Neural cell (in vitro differentiated cells): ENCODE measurements around the gene P2RX6.
"Not testable (repeated sequence)": the region's sequence is repeated elsewhere in the genome, so short reads cannot be mapped to it uniquely, and the experiment has no call there.

Source experiments
- EP300 ChIP-seq: fragments of 450-650 bp; conservative IDR thresholded peaks from 2 replicates; pipeline ENCODE4 v1.6.1; 2014; ENCODE audit warnings: antibody characterized with exemption, mild to moderate bottlenecking, moderate library complexity; ENCODE audit not compliant: poor library complexity, severe bottlenecking
- EZH2 ChIP-seq: fragments of 200-600, 300-800 bp; shearing (Covaris generic), sonication (generic); IDR thresholded peaks from 2 replicates; pipeline ENCODE4 v1.6.1; 2014; ENCODE audit warnings: antibody characterized with exemption, low read length, borderline replicate concordance, mild to moderate bottlenecking; ENCODE audit not compliant: insufficient read depth, poor library complexity, severe bottlenecking
- POLR2AphosphoS5 ChIP-seq: IDR thresholded peaks from 2 replicates; pipeline ENCODE4 v1.6.1; 2012
- RAD21 ChIP-seq: fragments of 450-650 bp; conservative IDR thresholded peaks from 2 replicates; pipeline ENCODE4 v1.6.1; 2014; ENCODE audit warnings: antibody characterized with exemption, mild to moderate bottlenecking, moderate library complexity
- TAF1 ChIP-seq: IDR thresholded peaks from 2 replicates; pipeline ENCODE4 v1.6.1; 2012; ENCODE audit warnings: low read depth
- TF ChIP-seq, protein P1 (sequence below): fragments of 450-650 bp; IDR thresholded peaks from 2 replicates; pipeline ENCODE4 v1.5.1; 2014; ENCODE audit warnings: antibody characterized with exemption, mild to moderate bottlenecking, moderate library complexity; ENCODE audit not compliant: poor library complexity, severe bottlenecking

DNA sequence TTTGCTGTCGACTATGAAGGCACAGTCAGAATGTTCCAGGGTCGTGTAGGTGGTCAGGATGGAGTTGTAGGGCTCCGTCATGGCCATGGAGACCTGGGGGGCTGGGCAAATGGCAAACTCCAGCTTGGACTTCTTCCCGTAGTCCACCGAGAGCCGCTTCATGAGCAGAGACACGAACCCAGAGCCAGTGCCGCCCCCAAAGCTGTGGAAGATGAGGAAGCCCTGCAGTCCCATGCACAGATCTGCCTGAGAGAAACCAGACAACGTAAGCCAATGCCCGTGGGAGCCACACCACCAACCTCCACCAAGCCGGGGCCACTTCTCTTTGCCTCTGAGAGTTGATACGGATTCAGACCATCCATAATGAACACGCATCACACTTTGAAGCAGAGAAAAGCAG lies 5.8 kb upstream of the P2RX6 start:
- TF ChIP-seq, protein P1, sequence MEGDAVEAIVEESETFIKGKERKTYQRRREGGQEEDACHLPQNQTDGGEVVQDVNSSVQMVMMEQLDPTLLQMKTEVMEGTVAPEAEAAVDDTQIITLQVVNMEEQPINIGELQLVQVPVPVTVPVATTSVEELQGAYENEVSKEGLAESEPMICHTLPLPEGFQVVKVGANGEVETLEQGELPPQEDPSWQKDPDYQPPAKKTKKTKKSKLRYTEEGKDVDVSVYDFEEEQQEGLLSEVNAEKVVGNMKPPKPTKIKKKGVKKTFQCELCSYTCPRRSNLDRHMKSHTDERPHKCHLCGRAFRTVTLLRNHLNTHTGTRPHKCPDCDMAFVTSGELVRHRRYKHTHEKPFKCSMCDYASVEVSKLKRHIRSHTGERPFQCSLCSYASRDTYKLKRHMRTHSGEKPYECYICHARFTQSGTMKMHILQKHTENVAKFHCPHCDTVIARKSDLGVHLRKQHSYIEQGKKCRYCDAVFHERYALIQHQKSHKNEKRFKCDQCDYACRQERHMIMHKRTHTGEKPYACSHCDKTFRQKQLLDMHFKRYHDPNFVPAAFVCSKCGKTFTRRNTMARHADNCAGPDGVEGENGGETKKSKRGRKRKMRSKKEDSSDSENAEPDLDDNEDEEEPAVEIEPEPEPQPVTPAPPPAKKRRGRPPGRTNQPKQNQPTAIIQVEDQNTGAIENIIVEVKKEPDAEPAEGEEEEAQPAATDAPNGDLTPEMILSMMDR, result not testable (repeated sequence)
- TF ChIP-seq EZH2, POLR2AphosphoS5, EP300, RAD21, TAF1: not testable (repeated sequence)
